HepG2 (cell line): ENCODE data around the gene HOXD12. TPM values are rescaled to one million over a fixed set of nuclear protein-coding genes. Genes with fewer than 3 reads are reported as not detected.

Experiments used
- KLF9 ChIP-seq: IDR thresholded peaks from 2 replicates; pipeline ENCODE4 v1.6.1; 2016; ENCODE audit warnings: low read depth
- PITX1 ChIP-seq: sonication (generic); formaldehyde crosslinking; IDR thresholded peaks from 2 replicates; pipeline ENCODE4 v1.5.1; 2020; ENCODE audit warnings: mild to moderate bottlenecking, missing genetic modification reagents
- PTBP1 ChIP-seq: fragments of 200-400 bp; formaldehyde crosslinking; IDR thresholded peaks from 2 replicates; pipeline ENCODE4 v1.6.1; 2018; ENCODE audit warnings: low read length, low read depth; ENCODE audit not compliant: poor library complexity, severe bottlenecking
- RELA ChIP-seq: sonication (generic); formaldehyde crosslinking; IDR thresholded peaks from 2 replicates; pipeline ENCODE4 v1.4.0; 2020; ENCODE audit warnings: missing genetic modification reagents
- THAP9 ChIP-seq: sonication (generic); formaldehyde crosslinking; IDR thresholded peaks from 2 replicates; pipeline ENCODE4; 2020; ENCODE audit warnings: missing genetic modification reagents, mild to moderate bottlenecking, borderline replicate concordance
- ZFP36L2 ChIP-seq: sonication (generic); formaldehyde crosslinking; IDR thresholded peaks from 2 replicates; pipeline ENCODE4 v1.4.0; 2020; ENCODE audit warnings: missing genetic modification reagents
- ZNF362 ChIP-seq: sonication (generic); formaldehyde crosslinking; IDR thresholded peaks from 2 replicates; pipeline ENCODE4 v1.4.0; 2020; ENCODE audit warnings: missing genetic modification reagents, mild to moderate bottlenecking, borderline replicate concordance
- polyA plus RNA-seq, 8 experiments: library from polyadenylated mRNA; depleted of rRNA in 3 of 8; stranded (reverse) in 7 of 8; unstranded in 1 of 8; fragments of >200 nt; fragmentation: Illumina TruSeq in 4 of 8; extraction: Trizol in 4 of 8; gene quantifications; 2 replicates each; pipeline versions ENCODE4 v1.2.1 to v1.2.3, GENCODE V29; 2011 to 2016; ENCODE audit warnings: low read depth in 4 of 8, missing spikeins in 1 of 8, mixed read lengths in 1 of 8; ENCODE audit not compliant: insufficient read depth in 1 of 8
- total RNA-seq, 5 experiments: library from RNA; depleted of rRNA; stranded (reverse); fragments of >200 nt; fragmentation: Illumina TruSeq; extraction: Trizol; gene quantifications; 2 replicates each; pipeline ENCODE4 v1.2.3, GENCODE V29; 2016; ENCODE audit warnings: low read depth in 1 of 5

HOXD12 gene
- total and polyA plus RNA-seq, 2 of the 13 experiments (the other 11 are each of a cell fraction or from before 2014, with no cell fraction given), result not detected

GRCh38 chr2:176150584-176151441 is 51.2 kb downstream of the HOXD12 start (continued):
- no peak for TF ChIP-seq ZNF362 (CRISPR knock-in tag)
- no peak for TF ChIP-seq THAP9 (CRISPR knock-in tag)
- no peak for TF ChIP-seq PITX1 (CRISPR knock-in tag)
- no peak for TF ChIP-seq PTBP1
- TF ChIP-seq KLF9 (CRISPR knock-in tag), result no peak
- TF ChIP-seq RELA, result no peak
- no peak for TF ChIP-seq ZFP36L2 (CRISPR knock-in tag)
- TF ChIP-seq, all 625 proteins: peak for 2
